ENCODE data around the gene CHTF18. TPM values are rescaled to one million over a fixed set of nuclear protein-coding genes. Genes with fewer than 3 reads are reported as not detected.

CHTF18 gene
- total and polyA plus RNA-seq, 2 experiments from 2014 or later: 9.7 to 18.1 TPM

DNA sequence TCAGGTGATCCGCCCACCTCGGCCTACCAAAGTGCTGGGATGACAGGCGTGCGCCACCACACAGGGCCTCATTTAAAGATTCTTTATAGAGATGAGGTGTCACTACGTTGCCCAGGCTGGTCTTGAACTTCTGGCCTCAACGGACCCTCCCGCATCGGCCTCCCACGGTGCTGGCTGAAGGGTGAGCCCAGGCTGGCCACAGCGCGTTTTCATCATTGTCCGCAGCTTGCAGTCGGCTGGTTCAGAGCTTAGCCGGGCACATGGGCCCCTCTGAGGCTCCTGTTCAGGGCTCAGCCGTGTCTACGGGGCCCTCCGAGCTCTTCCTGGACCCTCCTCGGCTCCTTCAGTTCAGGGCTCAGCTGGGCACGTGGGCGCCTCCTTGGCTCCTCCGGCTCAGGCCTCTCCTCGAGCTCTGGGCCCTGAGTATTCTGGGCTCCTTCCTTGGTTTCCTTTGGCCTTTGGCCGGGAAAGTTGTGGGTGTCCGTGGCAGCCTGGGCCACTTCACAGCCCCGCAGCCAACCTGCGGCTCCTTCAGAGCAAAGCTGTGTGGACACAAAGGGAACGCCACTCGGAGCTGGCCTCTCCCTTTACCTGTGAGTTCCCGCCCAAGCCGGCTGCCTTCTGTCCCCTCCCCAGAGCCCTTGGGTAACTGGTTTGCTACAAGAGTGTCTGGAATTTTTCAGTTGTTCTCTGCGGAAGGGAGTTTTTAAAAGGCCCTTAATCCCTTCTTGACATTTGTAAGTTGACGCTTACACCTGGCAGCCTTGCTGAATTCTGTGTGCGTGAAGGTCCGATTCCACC is 29.1 kb upstream of the CHTF18 start:
- H3K9me3 ChIP-seq (ENCODE audit: low read depth): no peaks in the 10 kb centered on the region
- no peaks in the 10 kb centered on the region for H3K36me3 ChIP-seq (replicated peaks; ENCODE audit: insufficient read depth, low read depth)
- TF ChIP-seq EZH2phosphoT487 (IDR thresholded peaks at IDR 0.05; ENCODE audit: low read depth, severe bottlenecking, unreplicated experiment) (no peak), EZH2 (IDR thresholded peaks at IDR 0.05; ENCODE audit: borderline replicate concordance) (no peak)
- TF ChIP-seq, protein P1, sequence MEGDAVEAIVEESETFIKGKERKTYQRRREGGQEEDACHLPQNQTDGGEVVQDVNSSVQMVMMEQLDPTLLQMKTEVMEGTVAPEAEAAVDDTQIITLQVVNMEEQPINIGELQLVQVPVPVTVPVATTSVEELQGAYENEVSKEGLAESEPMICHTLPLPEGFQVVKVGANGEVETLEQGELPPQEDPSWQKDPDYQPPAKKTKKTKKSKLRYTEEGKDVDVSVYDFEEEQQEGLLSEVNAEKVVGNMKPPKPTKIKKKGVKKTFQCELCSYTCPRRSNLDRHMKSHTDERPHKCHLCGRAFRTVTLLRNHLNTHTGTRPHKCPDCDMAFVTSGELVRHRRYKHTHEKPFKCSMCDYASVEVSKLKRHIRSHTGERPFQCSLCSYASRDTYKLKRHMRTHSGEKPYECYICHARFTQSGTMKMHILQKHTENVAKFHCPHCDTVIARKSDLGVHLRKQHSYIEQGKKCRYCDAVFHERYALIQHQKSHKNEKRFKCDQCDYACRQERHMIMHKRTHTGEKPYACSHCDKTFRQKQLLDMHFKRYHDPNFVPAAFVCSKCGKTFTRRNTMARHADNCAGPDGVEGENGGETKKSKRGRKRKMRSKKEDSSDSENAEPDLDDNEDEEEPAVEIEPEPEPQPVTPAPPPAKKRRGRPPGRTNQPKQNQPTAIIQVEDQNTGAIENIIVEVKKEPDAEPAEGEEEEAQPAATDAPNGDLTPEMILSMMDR (IDR thresholded peaks at IDR 0.05; ENCODE audit: poor library complexity): no peak
- WGBS (ENCODE audit: low lambda C conversion rate, missing lambda C conversion rate): 77% methylated on average over 34 of the region's 34 CpGs
- DNase-seq (ENCODE audit: low spot score): peak; percentile 59
- H3K9me2 ChIP-seq (replicated peaks; ENCODE audit: insufficient read depth): no peaks in the 10 kb centered on the region
- H3K27ac ChIP-seq: peak overlapping the region; percentile 46
- no peak overlapping the region for H2AFZ ChIP-seq
- H3K4me3 ChIP-seq: no peak overlapping the region
- no peaks in the 10 kb centered on the region for H4K20me1 ChIP-seq (ENCODE audit: insufficient read depth, poor library complexity, severe bottlenecking)
- peaks cover 7% of the 10 kb centered on the region for H3K4me1 ChIP-seq (ENCODE audit: insufficient read depth)
- H3K27me3 ChIP-seq: no peaks in the 10 kb centered on the region
- no peak overlapping the region for H3K4me2 ChIP-seq
- H3K79me2 ChIP-seq: no peaks in the 10 kb centered on the region

DNA sequence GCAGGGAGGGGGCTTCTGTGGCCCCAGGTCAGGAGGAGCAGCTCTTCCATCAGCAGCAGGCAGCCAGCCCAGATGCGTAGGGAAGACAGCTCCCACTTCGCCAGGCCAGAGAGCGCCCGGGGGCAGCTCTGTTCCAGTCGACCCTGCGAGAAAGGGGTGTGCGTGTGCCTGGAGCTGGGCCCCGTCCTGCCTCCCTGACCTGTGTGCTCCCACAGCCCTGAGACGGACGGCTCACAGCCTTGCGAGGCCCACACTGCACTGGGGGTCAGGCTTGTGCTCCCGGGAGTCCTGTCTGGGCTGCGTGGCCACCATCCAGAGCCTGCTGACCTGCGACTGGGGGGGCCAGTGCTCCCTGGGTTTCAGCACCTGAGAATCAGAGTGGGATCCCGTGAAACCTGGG is 28.4 kb upstream of the CHTF18 start:
- Histone ChIP-seq H3K27me3 (no peaks in the 10 kb centered on the region), H3K9me3 (ENCODE audit: low read depth) (no peaks in the 10 kb centered on the region), H3K27ac (peak overlapping the region; percentile 46), H3K4me1 (ENCODE audit: insufficient read depth) (peaks cover 7% of the 10 kb centered on the region), H3K9me2 (replicated peaks; ENCODE audit: insufficient read depth) (no peaks in the 10 kb centered on the region), H3K4me3 (no peak overlapping the region), H3K79me2 (no peaks in the 10 kb centered on the region), H4K20me1 (ENCODE audit: insufficient read depth, poor library complexity, severe bottlenecking) (no peaks in the 10 kb centered on the region), H3K4me2 (no peak overlapping the region), H2AFZ (no peak overlapping the region), H3K36me3 (replicated peaks; ENCODE audit: insufficient read depth, low read depth) (no peaks in the 10 kb centered on the region)
- WGBS (ENCODE audit: low lambda C conversion rate, missing lambda C conversion rate): 58% methylated on average over 9 of the region's 15 CpGs
- DNase-seq (ENCODE audit: low spot score): no peak
- TF ChIP-seq EZH2 (IDR thresholded peaks at IDR 0.05; ENCODE audit: borderline replicate concordance): no peak
- TF ChIP-seq EZH2phosphoT487 (IDR thresholded peaks at IDR 0.05; ENCODE audit: low read depth, severe bottlenecking, unreplicated experiment): no peak
- TF ChIP-seq, protein P1 (IDR thresholded peaks at IDR 0.05; ENCODE audit: poor library complexity): no peak

DNA sequence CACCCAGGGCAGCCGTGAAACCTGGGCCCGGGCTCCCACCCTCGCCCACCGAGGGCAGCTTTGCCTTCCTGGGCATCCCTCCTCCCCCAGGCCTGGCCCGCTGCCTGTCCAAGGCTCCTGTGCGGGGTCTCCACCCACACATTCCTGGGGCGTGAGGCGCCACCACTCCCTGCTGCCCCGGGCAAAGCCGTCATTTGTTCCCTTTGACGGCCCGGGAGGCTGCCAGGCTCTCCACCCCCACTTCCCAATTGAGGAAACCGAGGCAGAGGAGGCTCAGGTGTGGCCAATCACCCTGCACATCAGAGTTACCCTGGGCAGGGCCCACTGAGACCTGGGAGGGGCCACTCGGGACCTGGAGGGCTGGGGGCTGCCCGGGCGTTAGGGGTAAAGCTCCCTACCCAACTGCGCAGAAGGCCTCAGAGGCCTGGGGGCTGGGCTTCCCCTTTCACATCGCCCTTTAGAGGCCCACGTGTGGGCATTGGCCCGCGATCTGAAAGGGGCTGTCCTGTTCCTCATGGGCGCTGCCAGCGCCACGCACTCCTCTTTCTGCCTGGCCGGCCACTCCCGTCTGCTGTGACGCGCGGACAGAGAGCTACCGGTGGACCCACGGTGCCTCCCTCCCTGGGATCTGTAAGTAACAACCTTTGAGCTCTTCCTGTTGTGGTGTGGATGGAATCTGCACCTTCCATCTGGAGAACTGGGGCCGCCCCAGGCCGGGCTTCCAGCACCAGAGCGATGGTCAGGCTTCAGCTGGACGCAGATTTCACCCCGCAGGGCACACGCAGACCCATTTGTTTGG is 27.7 kb upstream of the CHTF18 start, which contains the start of gene MSLN:
Gene MSLN (plus strand): TSS at position 190 of the 799 bp plus-strand sequence. CDS start 1,947 bp downstream, outside the sequence.
- no peaks in the 10 kb centered on the region for H3K9me3 ChIP-seq (ENCODE audit: low read depth)
- WGBS (ENCODE audit: low lambda C conversion rate, missing lambda C conversion rate): 82% methylated on average over 36 of the region's 37 CpGs
- H3K79me2 ChIP-seq: no peaks in the 10 kb centered on the region
- no peak within 1 kb of the TSS for H2AFZ ChIP-seq
- H3K9me2 ChIP-seq (replicated peaks; ENCODE audit: insufficient read depth): no peaks in the 10 kb centered on the region
- H3K4me2 ChIP-seq: no peak within 1 kb of the TSS
- H3K27ac ChIP-seq: peak within 1 kb of the TSS; percentile 46
- no peak for DNase-seq (ENCODE audit: low spot score)
- peaks cover 7% of the 10 kb centered on the region for H3K4me1 ChIP-seq (ENCODE audit: insufficient read depth)
- no peaks in the 10 kb centered on the region for H3K27me3 ChIP-seq
- H3K4me3 ChIP-seq: no peak within 1 kb of the TSS
- no peak for TF ChIP-seq EZH2 (IDR thresholded peaks at IDR 0.05; ENCODE audit: borderline replicate concordance)
- TF ChIP-seq, protein P1 (IDR thresholded peaks at IDR 0.05; ENCODE audit: poor library complexity): no peak
- TF ChIP-seq EZH2phosphoT487 (IDR thresholded peaks at IDR 0.05; ENCODE audit: low read depth, severe bottlenecking, unreplicated experiment): no peak
- H3K36me3 ChIP-seq (replicated peaks; ENCODE audit: insufficient read depth, low read depth): no peaks in the 10 kb centered on the region
- H4K20me1 ChIP-seq (ENCODE audit: insufficient read depth, poor library complexity, severe bottlenecking): no peaks in the 10 kb centered on the region
